ENCODE measurements around the gene SLC25A39. TPM values are rescaled to one million over a fixed set of nuclear protein-coding genes. Genes with fewer than 3 reads are reported as not detected.

SLC25A39 gene
- total and polyA plus RNA-seq, 8 donors = 42.0 to 351 (median 134) TPM

DNA sequence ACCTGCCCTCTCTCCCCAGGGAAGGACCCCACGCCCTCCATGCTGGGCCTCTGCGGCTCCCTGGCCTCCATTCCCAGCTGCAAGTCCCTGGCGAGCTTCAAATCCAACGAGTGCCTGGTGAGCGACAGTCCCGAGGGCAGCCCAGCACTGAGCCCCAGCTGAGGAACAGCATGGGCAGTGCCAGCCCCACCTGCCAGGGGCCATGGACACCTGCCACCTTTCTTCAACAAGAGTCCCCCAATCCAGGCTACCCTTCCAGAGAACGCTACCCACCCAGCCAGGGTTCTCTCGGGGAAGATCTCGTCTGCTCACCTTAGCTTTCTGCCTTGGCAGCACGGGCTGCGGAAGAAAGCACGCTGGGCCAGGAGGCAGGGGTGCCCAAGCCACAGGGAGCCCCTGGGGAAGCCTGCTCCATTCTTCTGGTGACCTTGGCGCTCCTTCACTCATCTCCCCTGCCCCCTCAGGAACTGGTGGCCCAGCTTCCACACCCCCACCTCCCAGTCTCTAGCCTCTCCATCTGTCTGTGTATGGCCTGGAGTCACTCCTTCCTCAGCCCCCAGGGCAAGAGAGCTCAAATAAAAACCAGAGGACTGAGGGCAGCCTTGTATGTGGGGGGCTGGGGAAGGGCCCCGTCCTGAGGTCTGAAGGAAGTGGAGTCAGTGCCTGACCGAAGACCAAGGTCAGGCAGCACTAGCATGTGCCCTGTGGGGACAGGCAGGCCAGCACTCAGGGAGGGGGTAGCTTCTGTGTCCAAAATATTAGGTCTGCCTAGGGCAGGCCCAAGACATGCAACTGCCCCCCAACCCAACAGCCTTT lies 6.3 kb downstream of the SLC25A39 start:
- intact Hi-C loops (cut with DNase I; ENCODE audit: low total_unique reads) = no loop called here
- Histone ChIP-seq H3K4me3 (no peak overlapping the region), H3K9me3 (no peaks in the 10 kb centered on the region), H3K27me3 (peaks cover 12 to 52% (median 39%) of the 10 kb centered on the region in 3 donors), H3K36me3 (peaks cover 31 to 42% (median 36%) of the 10 kb centered on the region in 4 donors), H3K4me1 (peaks cover 16 to 25% (median 19%) of the 10 kb centered on the region in 4 donors), H3K27ac (no peak overlapping the region)
- TF ChIP-seq POLR2A (IDR thresholded peaks at IDR 0.05) (no peak), EP300 (IDR thresholded peaks at IDR 0.05) (no peak), POLR2AphosphoS5 (IDR thresholded peaks at IDR 0.05) (no peak)
- TF ChIP-seq, protein P1, sequence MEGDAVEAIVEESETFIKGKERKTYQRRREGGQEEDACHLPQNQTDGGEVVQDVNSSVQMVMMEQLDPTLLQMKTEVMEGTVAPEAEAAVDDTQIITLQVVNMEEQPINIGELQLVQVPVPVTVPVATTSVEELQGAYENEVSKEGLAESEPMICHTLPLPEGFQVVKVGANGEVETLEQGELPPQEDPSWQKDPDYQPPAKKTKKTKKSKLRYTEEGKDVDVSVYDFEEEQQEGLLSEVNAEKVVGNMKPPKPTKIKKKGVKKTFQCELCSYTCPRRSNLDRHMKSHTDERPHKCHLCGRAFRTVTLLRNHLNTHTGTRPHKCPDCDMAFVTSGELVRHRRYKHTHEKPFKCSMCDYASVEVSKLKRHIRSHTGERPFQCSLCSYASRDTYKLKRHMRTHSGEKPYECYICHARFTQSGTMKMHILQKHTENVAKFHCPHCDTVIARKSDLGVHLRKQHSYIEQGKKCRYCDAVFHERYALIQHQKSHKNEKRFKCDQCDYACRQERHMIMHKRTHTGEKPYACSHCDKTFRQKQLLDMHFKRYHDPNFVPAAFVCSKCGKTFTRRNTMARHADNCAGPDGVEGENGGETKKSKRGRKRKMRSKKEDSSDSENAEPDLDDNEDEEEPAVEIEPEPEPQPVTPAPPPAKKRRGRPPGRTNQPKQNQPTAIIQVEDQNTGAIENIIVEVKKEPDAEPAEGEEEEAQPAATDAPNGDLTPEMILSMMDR (IDR thresholded peaks at IDR 0.05) = no peak
- WGBS, 5 donors = 78 to 87% (median 84%) methylated on average over 11 to 15 of the region's 15 CpGs
- no peak for DNase-seq

DNA sequence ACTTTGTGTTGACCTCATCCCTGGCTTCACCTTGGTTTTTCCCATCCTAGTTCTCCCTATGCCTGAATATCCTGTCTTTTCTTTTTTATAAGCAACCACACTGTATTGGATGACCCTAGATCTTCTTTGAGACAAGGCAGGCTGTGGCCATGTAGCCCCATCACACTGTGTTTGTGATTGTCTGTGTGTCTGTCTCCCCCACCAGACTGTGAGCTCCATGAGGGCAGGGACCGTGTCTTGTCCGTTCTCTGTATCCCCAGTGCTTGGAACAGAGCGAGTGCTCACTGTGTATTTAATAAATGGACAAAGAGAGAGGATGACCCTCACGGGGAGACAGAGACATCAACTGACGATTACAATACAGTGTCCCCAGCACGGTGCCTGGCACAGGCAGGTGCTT lies 7.1 kb downstream of the SLC25A39 start:
- no peak for DNase-seq
- intact Hi-C loops (cut with DNase I; ENCODE audit: low total_unique reads) = no loop called here
- 86 to 95% (median 88%) methylated on average over 6 of the region's 6 CpGs for WGBS, 5 donors
- Histone ChIP-seq H3K9me3 (no peaks in the 10 kb centered on the region), H3K4me1 (peaks cover 11 to 19% (median 14%) of the 10 kb centered on the region in 4 donors), H3K4me3 (no peak overlapping the region), H3K36me3 (peaks cover 31 to 41% (median 35%) of the 10 kb centered on the region in 4 donors), H3K27ac (no peak overlapping the region), H3K27me3 (peaks cover 12 to 60% (median 45%) of the 10 kb centered on the region in 3 donors)
- TF ChIP-seq POLR2AphosphoS5 (IDR thresholded peaks at IDR 0.05) = no peak
- TF ChIP-seq POLR2A (IDR thresholded peaks at IDR 0.05) = no peak
- TF ChIP-seq EP300 (IDR thresholded peaks at IDR 0.05) = no peak
- TF ChIP-seq, protein P1 (IDR thresholded peaks at IDR 0.05) = no peak

DNA sequence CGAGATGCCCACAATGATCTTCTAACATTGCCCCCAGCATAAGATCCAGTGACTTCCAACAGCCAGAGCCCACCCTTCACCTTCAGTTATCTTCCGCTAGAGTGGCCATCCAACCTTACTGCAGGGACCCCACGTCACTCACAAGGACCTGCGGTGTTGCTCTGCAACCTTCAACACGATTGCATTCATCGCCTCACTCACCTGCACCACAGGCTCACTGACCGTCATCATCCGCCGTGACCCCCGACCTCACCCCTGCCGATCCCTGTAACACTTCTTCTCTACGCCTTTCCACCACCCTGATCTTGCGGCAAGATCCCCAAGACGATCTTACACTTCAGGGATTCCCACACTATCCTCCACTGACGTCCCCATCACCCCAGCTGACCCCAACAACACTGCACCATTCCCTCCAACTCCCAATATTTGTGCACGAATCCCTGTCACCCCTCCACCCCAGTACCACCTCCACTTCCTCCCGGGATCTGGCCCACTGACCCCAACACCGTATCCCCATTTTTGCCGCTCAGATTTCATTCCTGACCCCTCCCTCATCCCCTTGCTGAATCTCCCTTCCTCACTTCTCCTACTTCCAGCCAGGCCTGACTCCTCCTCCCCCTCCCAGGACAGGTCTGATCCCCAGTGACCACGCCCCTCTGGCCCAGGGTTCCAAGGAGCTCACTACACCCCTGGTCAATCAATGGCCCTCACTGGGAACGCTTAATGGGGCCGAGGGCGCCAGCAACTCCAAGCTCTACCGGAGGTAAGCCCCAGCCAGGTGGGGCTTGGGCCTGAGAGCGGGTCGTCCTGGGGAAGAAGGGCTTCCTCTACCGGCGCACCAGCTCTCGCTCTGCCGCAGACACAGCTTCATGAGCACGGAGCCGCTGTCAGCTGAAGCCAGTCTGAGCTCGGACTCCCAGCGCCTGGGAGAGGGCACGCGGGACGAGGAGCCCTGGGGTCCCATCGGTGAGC lies 8.6 kb downstream of the SLC25A39 start:
- DNase-seq = no peak
- peak overlapping the region in 2 of 4 donors; percentile 38 to 47 for H3K4me3 ChIP-seq
- intact Hi-C loops (cut with DNase I; ENCODE audit: low total_unique reads) = no loop called here

More for the DNA sequence above, 8.6 kb downstream of the SLC25A39 start:
- H3K4me1 ChIP-seq = peaks cover 11 to 19% (median 13%) of the 10 kb centered on the region in 4 donors
- H3K27me3 ChIP-seq = peaks cover 12 to 69% (median 47%) of the 10 kb centered on the region in 3 donors
- H3K36me3 ChIP-seq = peaks cover 17 to 26% (median 21%) of the 10 kb centered on the region in 4 donors
- H3K27ac ChIP-seq = no peak overlapping the region
- WGBS, 5 donors = 5 to 8% (median 7%) methylated on average over 29 to 38 of the region's 38 CpGs
- no peaks in the 10 kb centered on the region for H3K9me3 ChIP-seq
- TF ChIP-seq, protein P1 (IDR thresholded peaks at IDR 0.05) = no peak
- no peak for TF ChIP-seq EP300 (IDR thresholded peaks at IDR 0.05)
- no peak for TF ChIP-seq POLR2AphosphoS5 (IDR thresholded peaks at IDR 0.05)
- TF ChIP-seq POLR2A (IDR thresholded peaks at IDR 0.05) = no peak
